ENCODE results near the gene ATP8A2.

DNA sequence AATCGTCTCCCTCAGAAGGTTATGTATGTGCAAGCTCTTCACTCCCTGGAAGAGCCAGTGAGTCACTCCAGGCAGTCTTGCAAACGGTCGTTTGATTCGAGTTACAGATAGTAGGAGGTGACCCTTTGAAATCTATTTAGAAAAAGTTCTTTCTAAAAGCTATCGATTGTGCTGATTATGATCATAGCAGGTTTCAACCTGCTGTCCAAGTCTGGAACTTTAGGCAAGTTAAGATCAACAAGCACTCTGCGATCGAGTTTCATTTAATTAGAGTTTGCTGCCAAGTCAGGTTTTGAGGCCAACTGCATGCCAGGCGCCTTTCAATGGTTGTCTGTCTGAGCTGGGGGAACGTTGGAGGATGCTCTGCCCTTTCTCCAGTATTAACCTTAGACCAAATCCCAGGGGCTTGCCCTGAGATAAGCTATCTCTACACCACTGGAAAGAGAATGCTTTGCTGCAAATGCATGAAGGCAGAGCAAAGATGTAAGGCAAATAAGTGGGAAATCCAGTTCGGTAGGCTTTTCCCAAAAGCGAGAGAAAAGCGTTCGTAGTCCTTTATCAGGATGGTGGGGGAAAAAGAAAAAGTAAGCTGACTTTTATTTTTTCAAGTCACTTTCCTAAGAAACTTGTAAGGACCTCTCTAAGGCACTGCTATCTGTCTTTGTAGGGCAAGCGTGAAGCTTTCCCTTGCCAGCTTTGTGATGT is 287.5 kb downstream of the ATP8A2 start:
- TF ChIP-seq POLR2AphosphoS5 (IDR thresholded peaks at IDR 0.05; ENCODE audit: low read depth, low read length) (no peak), SIN3A (IDR thresholded peaks at IDR 0.05; ENCODE audit: borderline replicate concordance, insufficient read depth, low read length) (no peak), TAF1 (IDR thresholded peaks at IDR 0.05; ENCODE audit: borderline replicate concordance, insufficient read depth, low read length) (no peak)
- TF ChIP-seq, protein P1, sequence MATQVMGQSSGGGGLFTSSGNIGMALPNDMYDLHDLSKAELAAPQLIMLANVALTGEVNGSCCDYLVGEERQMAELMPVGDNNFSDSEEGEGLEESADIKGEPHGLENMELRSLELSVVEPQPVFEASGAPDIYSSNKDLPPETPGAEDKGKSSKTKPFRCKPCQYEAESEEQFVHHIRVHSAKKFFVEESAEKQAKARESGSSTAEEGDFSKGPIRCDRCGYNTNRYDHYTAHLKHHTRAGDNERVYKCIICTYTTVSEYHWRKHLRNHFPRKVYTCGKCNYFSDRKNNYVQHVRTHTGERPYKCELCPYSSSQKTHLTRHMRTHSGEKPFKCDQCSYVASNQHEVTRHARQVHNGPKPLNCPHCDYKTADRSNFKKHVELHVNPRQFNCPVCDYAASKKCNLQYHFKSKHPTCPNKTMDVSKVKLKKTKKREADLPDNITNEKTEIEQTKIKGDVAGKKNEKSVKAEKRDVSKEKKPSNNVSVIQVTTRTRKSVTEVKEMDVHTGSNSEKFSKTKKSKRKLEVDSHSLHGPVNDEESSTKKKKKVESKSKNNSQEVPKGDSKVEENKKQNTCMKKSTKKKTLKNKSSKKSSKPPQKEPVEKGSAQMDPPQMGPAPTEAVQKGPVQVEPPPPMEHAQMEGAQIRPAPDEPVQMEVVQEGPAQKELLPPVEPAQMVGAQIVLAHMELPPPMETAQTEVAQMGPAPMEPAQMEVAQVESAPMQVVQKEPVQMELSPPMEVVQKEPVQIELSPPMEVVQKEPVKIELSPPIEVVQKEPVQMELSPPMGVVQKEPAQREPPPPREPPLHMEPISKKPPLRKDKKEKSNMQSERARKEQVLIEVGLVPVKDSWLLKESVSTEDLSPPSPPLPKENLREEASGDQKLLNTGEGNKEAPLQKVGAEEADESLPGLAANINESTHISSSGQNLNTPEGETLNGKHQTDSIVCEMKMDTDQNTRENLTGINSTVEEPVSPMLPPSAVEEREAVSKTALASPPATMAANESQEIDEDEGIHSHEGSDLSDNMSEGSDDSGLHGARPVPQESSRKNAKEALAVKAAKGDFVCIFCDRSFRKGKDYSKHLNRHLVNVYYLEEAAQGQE (IDR thresholded peaks at IDR 0.05; ENCODE audit: insufficient read depth in 1 of 2, low read depth in 2 of 2, low read length in 2 of 2), result no peak

Measured in PFSK-1 (cell line).